ENCODE measurements around the gene NFX1.
"Not testable (repeated sequence)": the region's sequence is repeated elsewhere in the genome, so short reads cannot be mapped to it uniquely, and the experiment has no call there.

NFX1 gene

GRCh38 chr9:33309903-33310302 is 19.6 kb downstream of the NFX1 start:
- no peak for DNase-seq (ENCODE audit: low read depth, low spot score)

GRCh38 chr9:33310748-33311147 is 20.4 kb downstream of the NFX1 start:
- no peak for DNase-seq (ENCODE audit: low read depth, low spot score)

GRCh38 chr9:33311953-33312352 is 21.6 kb downstream of the NFX1 start:
- DNase-seq (ENCODE audit: low read depth, low spot score): no peak

GRCh38 chr9:33315371-33315770 is 25.1 kb downstream of the NFX1 start:
- no peak for DNase-seq (ENCODE audit: low read depth, low spot score)

- not testable (repeated sequence) for DNase-seq (ENCODE audit: low read depth, low spot score)
Observed at GRCh38 chr9:33317136-33317535, 26.8 kb downstream of the NFX1 start.

- DNase-seq (ENCODE audit: low read depth, low spot score): no peak
Observed at GRCh38 chr9:33318225-33318624, 27.9 kb downstream of the NFX1 start.

GRCh38 chr9:33318781-33319180 is 28.5 kb downstream of the NFX1 start:
- DNase-seq (ENCODE audit: low read depth, low spot score): no peak

GRCh38 chr9:33320230-33320567 is 29.9 kb downstream of the NFX1 start:
- DNase-seq (ENCODE audit: low read depth, low spot score): no peak

- peak; percentile 63 for DNase-seq (ENCODE audit: low read depth, low spot score)
Observed at GRCh38 chr9:33320568-33321261, 30.4 kb downstream of the NFX1 start.

GRCh38 chr9:33329117-33329563 is 38.8 kb downstream of the NFX1 start:
- DNase-seq (ENCODE audit: low read depth, low spot score): no peak

GRCh38 chr9:33329979-33330378 is 39.7 kb downstream of the NFX1 start:
- peak; percentile 53 for DNase-seq (ENCODE audit: low read depth, low spot score)

- DNase-seq (ENCODE audit: low read depth, low spot score): no peak
Observed at GRCh38 chr9:33331377-33331891, 41.1 kb downstream of the NFX1 start.

GRCh38 chr9:33332011-33332410 is 41.7 kb downstream of the NFX1 start:
- DNase-seq (ENCODE audit: low read depth, low spot score): no peak

GRCh38 chr9:33332956-33333355 is 42.6 kb downstream of the NFX1 start:
- not testable (repeated sequence) for DNase-seq (ENCODE audit: low read depth, low spot score)

- no peak for DNase-seq (ENCODE audit: low read depth, low spot score)
Observed at GRCh38 chr9:33340186-33340585, 49.9 kb downstream of the NFX1 start.

GRCh38 chr9:33341182-33341581 is 50.9 kb downstream of the NFX1 start:
- no peak for DNase-seq (ENCODE audit: low read depth, low spot score)

GRCh38 chr9:33344145-33344544 is 53.8 kb downstream of the NFX1 start:
- DNase-seq (ENCODE audit: low read depth, low spot score): no peak

- no peak for DNase-seq (ENCODE audit: low read depth, low spot score)
Observed at GRCh38 chr9:33346564-33346963, 56.2 kb downstream of the NFX1 start.

GRCh38 chr9:33348998-33349397 is 58.7 kb downstream of the NFX1 start:
- DNase-seq (ENCODE audit: low read depth, low spot score): no peak

- DNase-seq (ENCODE audit: low read depth, low spot score): no peak
Observed at GRCh38 chr9:33349743-33350142, 59.4 kb downstream of the NFX1 start.

- no peak for DNase-seq (ENCODE audit: low read depth, low spot score)
Observed at GRCh38 chr9:33350310-33350709, 60.0 kb downstream of the NFX1 start.

GRCh38 chr9:33351547-33351946 is 61.2 kb downstream of the NFX1 start:
- DNase-seq (ENCODE audit: low read depth, low spot score): no peak

- no peak for DNase-seq (ENCODE audit: low read depth, low spot score)
Observed at GRCh38 chr9:33354651-33355211, 64.4 kb downstream of the NFX1 start.

All from smooth muscle cell of the brain vasculature (primary cell).